ENCODE data around the gene WNT3A. TPM values are rescaled to one million over a fixed set of nuclear protein-coding genes. Genes with fewer than 3 reads are reported as not detected.

The WNT3A gene
- polyA plus RNA-seq, 1 donor (not counting 4 experiments of a cell fraction or from before 2014, with no cell fraction given): 0.07 TPM

DNA sequence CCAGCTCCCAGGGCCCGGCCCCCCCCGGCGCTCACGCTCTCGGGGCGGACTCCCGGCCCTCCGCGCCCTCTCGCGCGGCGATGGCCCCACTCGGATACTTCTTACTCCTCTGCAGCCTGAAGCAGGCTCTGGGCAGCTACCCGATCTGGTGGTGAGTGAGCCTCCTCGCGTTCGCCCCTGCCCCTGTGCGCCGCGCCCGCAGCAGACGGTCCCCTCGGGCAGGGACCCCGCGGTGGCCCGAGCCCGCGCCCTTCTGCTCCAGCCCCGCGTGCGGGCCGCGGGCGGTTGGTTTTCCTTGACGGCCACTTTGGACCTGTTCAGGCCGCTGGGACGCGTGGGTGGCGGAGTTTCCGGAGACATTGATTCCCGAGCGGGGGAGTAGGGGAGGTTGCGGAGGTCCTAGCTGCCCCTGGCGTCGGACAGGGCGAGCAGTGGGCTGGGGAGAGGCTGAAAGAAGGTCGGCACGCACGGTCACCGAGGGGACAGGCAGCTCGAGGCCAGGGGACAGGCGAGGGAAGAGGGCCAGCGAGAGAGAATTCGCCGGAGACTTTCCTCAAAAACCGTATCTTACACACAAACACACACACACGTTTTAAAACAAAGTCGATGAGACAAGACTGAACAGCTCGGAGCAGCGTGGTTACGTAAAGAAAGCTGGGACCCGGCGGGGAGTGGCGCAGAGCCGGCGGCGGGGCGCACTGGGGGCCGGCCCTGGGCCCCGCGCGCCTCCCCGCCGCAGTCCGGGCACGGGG lies 427 bp downstream of the WNT3A start:
- Histone ChIP-seq H3K9me1 (ENCODE audit: control insufficient read depth, extremely low read depth, insufficient read depth, low read length) (no peaks in the 10 kb centered on the region), H3K9ac (ENCODE audit: control insufficient read depth, extremely low read depth, insufficient read depth, low read length) (peak overlapping the region; percentile 28), H3K27me3 (ENCODE audit: control insufficient read depth, extremely low read depth, insufficient read depth, low read length) (peaks cover 72% of the 10 kb centered on the region), H3K4me3 (ENCODE audit: control insufficient read depth in 2 of 3, extremely low read depth in 1 of 3, insufficient read depth in 2 of 3, low read depth in 1 of 3, low read length in 3 of 3) (peak overlapping the region; percentile 2 to 57 (median 45)), H4K20me1 (ENCODE audit: control insufficient read depth, extremely low read depth, insufficient read depth, low read length) (no peaks in the 10 kb centered on the region), H2AFZ (ENCODE audit: control insufficient read depth, low read length) (peak overlapping the region; percentile 64), H3K4me2 (ENCODE audit: control insufficient read depth, extremely low read depth, insufficient read depth, low read depth, low read length) (peak overlapping the region; percentile 75), H3K27ac (ENCODE audit: control insufficient read depth, insufficient read depth, low read length) (no peak overlapping the region), H3K79me2 (ENCODE audit: control insufficient read depth, insufficient read depth, low read length) (no peaks in the 10 kb centered on the region), H3K4me1 (ENCODE audit: control insufficient read depth, extremely low read depth, insufficient read depth, low read length) (peaks cover 9% of the 10 kb centered on the region), H3K9me3 (ENCODE audit: control insufficient read depth, low read depth, low read length) (no peaks in the 10 kb centered on the region), H3K36me3 (ENCODE audit: control insufficient read depth in 2 of 2, extremely low read depth in 1 of 2, insufficient read depth in 2 of 2, low read length in 2 of 2) (no peaks in the 10 kb centered on the region)
- no peak for FAIRE-seq
- dilution Hi-C loops (cut with MboI; ENCODE audit: extremely low pct_ligation_motif_present, low sequenced_read_pairs): no loop called here
- TF ChIP-seq, protein P1, sequence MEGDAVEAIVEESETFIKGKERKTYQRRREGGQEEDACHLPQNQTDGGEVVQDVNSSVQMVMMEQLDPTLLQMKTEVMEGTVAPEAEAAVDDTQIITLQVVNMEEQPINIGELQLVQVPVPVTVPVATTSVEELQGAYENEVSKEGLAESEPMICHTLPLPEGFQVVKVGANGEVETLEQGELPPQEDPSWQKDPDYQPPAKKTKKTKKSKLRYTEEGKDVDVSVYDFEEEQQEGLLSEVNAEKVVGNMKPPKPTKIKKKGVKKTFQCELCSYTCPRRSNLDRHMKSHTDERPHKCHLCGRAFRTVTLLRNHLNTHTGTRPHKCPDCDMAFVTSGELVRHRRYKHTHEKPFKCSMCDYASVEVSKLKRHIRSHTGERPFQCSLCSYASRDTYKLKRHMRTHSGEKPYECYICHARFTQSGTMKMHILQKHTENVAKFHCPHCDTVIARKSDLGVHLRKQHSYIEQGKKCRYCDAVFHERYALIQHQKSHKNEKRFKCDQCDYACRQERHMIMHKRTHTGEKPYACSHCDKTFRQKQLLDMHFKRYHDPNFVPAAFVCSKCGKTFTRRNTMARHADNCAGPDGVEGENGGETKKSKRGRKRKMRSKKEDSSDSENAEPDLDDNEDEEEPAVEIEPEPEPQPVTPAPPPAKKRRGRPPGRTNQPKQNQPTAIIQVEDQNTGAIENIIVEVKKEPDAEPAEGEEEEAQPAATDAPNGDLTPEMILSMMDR (optimal IDR thresholded peaks at IDR 0.05 in 1 of 3, IDR thresholded peaks at IDR 0.05 in 1 of 3, conservative IDR thresholded peaks at IDR 0.05 in 1 of 3; ENCODE audit: extremely low read depth in 1 of 3, insufficient read depth in 2 of 3, low read length in 3 of 3): no peak
- peak; percentile 91 for TF ChIP-seq EZH2 (IDR thresholded peaks at IDR 0.05; ENCODE audit: low read length)
- no peak for DNase-seq (ENCODE audit: low read depth, low spot score)

DNA sequence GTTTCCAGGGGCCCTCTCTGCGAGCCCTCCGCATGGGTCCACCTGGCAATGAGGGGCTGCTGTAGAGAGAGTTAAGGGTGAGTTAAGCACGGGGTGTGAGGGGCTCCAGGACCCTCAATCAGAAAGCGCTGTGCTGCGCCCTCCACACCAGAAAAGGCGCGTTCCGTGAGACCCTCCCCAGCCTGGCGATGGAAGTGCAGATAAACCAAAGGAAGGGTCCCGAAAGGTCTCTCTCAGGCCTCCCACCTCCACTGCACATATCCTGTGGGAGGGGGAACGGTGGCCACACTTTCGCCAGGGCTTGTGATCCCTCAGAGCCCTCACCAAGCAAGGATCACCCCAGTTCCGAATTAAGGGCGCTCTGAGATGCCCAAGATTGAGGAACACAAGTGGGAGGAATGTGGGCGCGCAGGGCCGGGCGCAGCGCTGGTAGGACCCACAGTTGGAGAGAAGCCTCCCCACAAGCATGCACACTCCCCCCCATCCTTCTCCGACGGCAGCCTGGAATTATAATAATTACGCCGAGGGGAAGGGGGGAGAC lies 1.1 kb downstream of the WNT3A start:
- H3K9ac ChIP-seq (ENCODE audit: control insufficient read depth, extremely low read depth, insufficient read depth, low read length): no peak overlapping the region
- no peaks in the 10 kb centered on the region for H3K9me3 ChIP-seq (ENCODE audit: control insufficient read depth, low read depth, low read length)
- H3K4me1 ChIP-seq (ENCODE audit: control insufficient read depth, extremely low read depth, insufficient read depth, low read length): peaks cover 15% of the 10 kb centered on the region
- H3K79me2 ChIP-seq (ENCODE audit: control insufficient read depth, insufficient read depth, low read length): no peaks in the 10 kb centered on the region
- peaks cover 74% of the 10 kb centered on the region for H3K27me3 ChIP-seq (ENCODE audit: control insufficient read depth, extremely low read depth, insufficient read depth, low read length)
- TF ChIP-seq, protein P1 (optimal IDR thresholded peaks at IDR 0.05 in 1 of 3, IDR thresholded peaks at IDR 0.05 in 1 of 3, conservative IDR thresholded peaks at IDR 0.05 in 1 of 3; ENCODE audit: extremely low read depth in 1 of 3, insufficient read depth in 2 of 3, low read length in 3 of 3): no peak
- no peaks in the 10 kb centered on the region for H3K9me1 ChIP-seq (ENCODE audit: control insufficient read depth, extremely low read depth, insufficient read depth, low read length)
- FAIRE-seq (no peak), DNase-seq (ENCODE audit: low read depth, low spot score) (no peak)
- no peak overlapping the region for H2AFZ ChIP-seq (ENCODE audit: control insufficient read depth, low read length)
- no peak overlapping the region for H3K27ac ChIP-seq (ENCODE audit: control insufficient read depth, insufficient read depth, low read length)
- H4K20me1 ChIP-seq (ENCODE audit: control insufficient read depth, extremely low read depth, insufficient read depth, low read length): no peaks in the 10 kb centered on the region
- H3K36me3 ChIP-seq (ENCODE audit: control insufficient read depth in 2 of 2, extremely low read depth in 1 of 2, insufficient read depth in 2 of 2, low read length in 2 of 2): no peaks in the 10 kb centered on the region
- H3K4me2 ChIP-seq (ENCODE audit: control insufficient read depth, extremely low read depth, insufficient read depth, low read depth, low read length): peak overlapping the region; percentile 75
- dilution Hi-C loops (cut with MboI; ENCODE audit: extremely low pct_ligation_motif_present, low sequenced_read_pairs): no loop called here
- no peak overlapping the region for H3K4me3 ChIP-seq (ENCODE audit: control insufficient read depth in 2 of 3, extremely low read depth in 1 of 3, insufficient read depth in 2 of 3, low read depth in 1 of 3, low read length in 3 of 3)

Measured in keratinocyte (primary cell).